Mucosa of rectum (tissue), 2 donors: ENCODE measurements around the gene MLPH.

Experiments
- H3K27ac ChIP-seq, 2 donors: one replicate each; pipeline ENCODE4 v1.7.0; 2013; ENCODE audit warnings: inconsistent platforms in 2 of 2, low read depth in 2 of 2, low read length in 2 of 2
- H3K27me3 ChIP-seq, 2 donors: one replicate each; pipeline ENCODE4 v1.7.0; 2013; ENCODE audit warnings: low read length in 2 of 2; ENCODE audit not compliant: control insufficient read depth in 2 of 2, insufficient read depth in 2 of 2
- H3K36me3 ChIP-seq, 2 donors: one replicate each; pipeline ENCODE4 v1.7.0; 2013; ENCODE audit warnings: low read length in 2 of 2; ENCODE audit not compliant: control insufficient read depth in 2 of 2, insufficient read depth in 2 of 2
- H3K4me1 ChIP-seq, 2 donors: one replicate each; pipeline ENCODE4 v1.7.0; 2013; ENCODE audit warnings: low read length in 2 of 2, mild to moderate bottlenecking in 1 of 2; ENCODE audit not compliant: control insufficient read depth in 2 of 2, insufficient read depth in 2 of 2
- H3K4me3 ChIP-seq, 2 donors: one replicate each; pipeline ENCODE4 v1.7.0; 2013; ENCODE audit warnings: low read length in 2 of 2
- H3K9ac ChIP-seq, 2 donors: one replicate each; pipeline ENCODE4 v1.7.0; 2013; ENCODE audit warnings: low read length in 2 of 2, low read depth in 1 of 2, mild to moderate bottlenecking in 1 of 2
- H3K9me3 ChIP-seq, 2 donors: one replicate each; pipeline ENCODE4 v1.7.0; 2013; ENCODE audit warnings: low read length in 2 of 2; ENCODE audit not compliant: control insufficient read depth in 2 of 2
- donor health status: healthy.
- donor health status: Normal muscosa, but diverticular disease.

The MLPH gene

DNA sequence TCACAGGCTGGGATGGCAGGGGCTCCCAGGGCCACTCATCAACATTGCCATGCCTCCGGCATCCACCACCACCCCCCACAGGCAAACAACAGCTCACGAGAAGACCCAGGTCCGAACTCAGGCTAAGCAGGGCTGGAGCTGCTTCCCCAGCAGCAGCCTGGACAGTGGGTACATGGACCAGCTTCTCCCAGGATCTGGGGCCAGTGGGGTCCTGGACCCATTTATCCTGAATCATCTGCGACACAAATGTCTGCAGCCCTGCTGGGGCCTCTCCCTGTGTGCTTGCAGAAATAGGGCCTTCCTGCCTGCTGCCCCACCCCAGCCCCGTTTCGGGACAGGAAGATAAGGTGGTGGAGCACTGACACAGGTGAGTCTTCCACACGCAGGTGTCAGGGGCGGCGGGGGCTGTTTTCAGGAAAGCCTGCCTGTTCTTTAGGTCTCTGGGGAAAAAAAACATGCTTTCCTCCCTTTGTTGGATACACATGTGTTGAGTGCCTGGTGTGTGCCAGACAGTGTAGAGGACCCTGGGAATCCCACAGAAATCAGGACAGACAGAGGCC lies 83.8 kb downstream of the MLPH start:
- H3K9me3 ChIP-seq: no peaks in the 10 kb centered on the region
- no peak overlapping the region for H3K27ac ChIP-seq
- no peaks in the 10 kb centered on the region for H3K27me3 ChIP-seq
- H3K36me3 ChIP-seq: no peaks in the 10 kb centered on the region
- no peak overlapping the region for H3K4me3 ChIP-seq
- H3K9ac ChIP-seq: no peak overlapping the region
- H3K4me1 ChIP-seq: peaks cover 6 to 11% of the 10 kb centered on the region in 2 donors

DNA sequence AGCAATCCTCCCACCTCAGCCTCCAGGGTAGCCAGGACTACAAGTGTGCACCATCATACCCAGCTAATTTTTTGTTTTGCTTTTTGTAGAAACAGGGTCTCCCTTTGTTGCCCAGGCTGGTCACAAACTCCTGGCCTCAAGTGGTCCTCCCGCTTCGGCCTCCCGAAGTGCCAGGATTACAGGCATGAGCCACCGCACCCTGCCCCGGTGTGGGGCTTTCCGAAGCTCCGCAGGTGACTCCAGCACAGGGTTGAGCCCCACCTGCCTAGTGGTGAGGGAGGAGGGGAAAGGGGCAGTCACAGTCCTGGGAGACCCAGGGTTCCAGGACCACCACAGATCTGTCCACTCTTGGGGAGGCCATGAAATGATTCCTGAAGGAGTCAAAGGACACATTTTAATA lies 84.5 kb downstream of the MLPH start:
- Histone ChIP-seq H3K4me1 (peaks cover 6 to 11% of the 10 kb centered on the region in 2 donors), H3K9ac (no peak overlapping the region), H3K27ac (no peak overlapping the region), H3K4me3 (no peak overlapping the region), H3K27me3 (no peaks in the 10 kb centered on the region), H3K9me3 (no peaks in the 10 kb centered on the region), H3K36me3 (no peaks in the 10 kb centered on the region)

DNA sequence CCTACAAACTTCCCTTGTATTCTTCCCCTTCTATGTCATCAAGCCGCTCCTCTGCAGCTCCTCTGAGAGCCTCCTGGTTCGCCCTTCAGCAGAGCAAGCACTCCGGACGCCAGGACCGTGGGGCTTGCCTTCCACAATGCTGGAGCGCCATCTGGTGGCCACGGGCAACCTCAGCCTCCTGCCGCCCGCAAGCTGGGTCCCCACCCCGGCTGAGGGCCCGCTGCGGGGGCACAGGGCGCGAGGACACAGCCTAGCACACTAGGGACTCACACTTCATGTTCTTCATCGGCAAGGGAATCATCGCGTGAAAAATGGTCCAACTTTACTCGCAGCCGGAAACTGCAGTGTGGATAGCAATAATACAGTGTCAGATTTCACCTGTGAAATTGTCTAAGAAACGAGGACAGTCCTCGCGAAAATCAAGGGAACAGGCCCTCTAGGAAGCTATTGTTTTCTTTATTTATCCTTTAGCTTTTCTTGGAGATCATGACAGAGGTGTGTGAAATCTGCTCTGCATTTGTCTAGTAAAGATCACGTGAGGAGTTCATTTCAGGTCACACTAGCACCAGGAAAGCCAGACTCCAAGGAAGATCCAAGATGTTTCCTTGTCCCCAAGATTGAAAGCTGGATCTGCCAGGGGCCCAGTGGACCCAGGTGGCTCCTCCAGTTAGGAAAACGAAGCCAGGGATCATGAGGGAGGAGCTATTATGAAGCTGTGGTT lies 85.1 kb downstream of the MLPH start:
- Histone ChIP-seq H3K4me3 (peak overlapping the region; percentile 10 to 14), H3K36me3 (peaks cover 0 to 3% of the 10 kb centered on the region in 2 donors), H3K27ac (no peak overlapping the region), H3K27me3 (no peaks in the 10 kb centered on the region), H3K9me3 (no peaks in the 10 kb centered on the region), H3K4me1 (peaks cover 6 to 11% of the 10 kb centered on the region in 2 donors), H3K9ac (no peak overlapping the region)

DNA sequence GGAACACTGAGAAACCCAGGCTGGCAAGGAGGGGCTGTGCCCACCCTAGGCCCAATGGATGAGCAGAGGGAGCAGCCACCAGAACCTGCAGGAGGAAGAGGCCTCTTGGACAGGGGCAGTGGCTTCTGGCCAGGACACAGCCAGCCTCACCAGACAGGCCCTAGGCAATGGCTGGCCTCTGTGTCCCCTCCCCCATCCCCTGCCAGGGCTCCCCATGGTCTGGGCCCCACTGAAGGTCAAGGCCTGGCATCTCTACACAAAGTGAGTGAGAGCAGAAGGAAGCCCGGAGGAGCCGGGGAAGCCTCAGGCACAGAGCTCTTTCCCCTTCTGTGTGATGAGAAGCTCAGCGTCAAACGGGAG lies 85.7 kb downstream of the MLPH start:
- Histone ChIP-seq H3K27ac (no peak overlapping the region), H3K36me3 (peaks cover 0 to 3% of the 10 kb centered on the region in 2 donors), H3K4me3 (no peak overlapping the region), H3K9me3 (no peaks in the 10 kb centered on the region), H3K4me1 (peaks cover 6 to 11% of the 10 kb centered on the region in 2 donors), H3K9ac (no peak overlapping the region), H3K27me3 (no peaks in the 10 kb centered on the region)

DNA sequence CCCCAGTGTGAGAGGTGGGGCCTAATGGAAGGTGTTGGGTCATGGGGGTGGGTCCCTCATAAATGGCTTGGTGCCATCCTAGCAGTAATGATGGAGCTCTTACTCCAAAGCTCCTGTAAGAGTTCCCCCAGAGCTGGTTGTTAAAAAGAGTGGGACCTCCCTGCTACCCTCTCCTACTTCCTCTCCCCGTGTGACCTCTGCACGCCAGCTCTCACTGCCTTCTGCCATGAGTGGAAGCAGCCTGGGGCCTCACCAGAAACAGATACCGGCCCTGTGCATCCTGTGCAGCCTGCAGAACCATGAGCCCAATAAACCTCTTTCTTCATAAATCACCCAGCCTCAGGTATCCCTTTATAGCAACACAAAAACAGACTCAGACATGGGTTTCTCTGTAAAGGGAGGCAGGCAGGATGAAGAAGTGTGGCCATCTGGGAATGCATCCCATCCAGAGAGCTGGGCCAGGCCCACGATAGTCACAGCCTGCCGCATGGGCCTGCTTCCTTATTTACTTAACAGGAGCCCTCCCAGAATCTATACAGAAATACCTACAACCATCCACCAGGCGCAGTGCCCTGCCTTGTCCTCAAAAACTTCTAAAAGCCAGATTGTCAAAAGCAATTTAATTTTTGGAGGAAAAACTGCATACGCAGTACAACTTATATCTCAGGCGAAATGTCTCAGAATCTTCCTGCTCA lies 86.8 kb downstream of the MLPH start:
- no peak overlapping the region for H3K27ac ChIP-seq
- no peaks in the 10 kb centered on the region for H3K9me3 ChIP-seq
- H3K4me1 ChIP-seq: peaks cover 6 to 11% of the 10 kb centered on the region in 2 donors
- H3K9ac ChIP-seq: no peak overlapping the region
- no peaks in the 10 kb centered on the region for H3K27me3 ChIP-seq
- no peak overlapping the region for H3K4me3 ChIP-seq
- peaks cover 0 to 3% of the 10 kb centered on the region in 2 donors for H3K36me3 ChIP-seq

DNA sequence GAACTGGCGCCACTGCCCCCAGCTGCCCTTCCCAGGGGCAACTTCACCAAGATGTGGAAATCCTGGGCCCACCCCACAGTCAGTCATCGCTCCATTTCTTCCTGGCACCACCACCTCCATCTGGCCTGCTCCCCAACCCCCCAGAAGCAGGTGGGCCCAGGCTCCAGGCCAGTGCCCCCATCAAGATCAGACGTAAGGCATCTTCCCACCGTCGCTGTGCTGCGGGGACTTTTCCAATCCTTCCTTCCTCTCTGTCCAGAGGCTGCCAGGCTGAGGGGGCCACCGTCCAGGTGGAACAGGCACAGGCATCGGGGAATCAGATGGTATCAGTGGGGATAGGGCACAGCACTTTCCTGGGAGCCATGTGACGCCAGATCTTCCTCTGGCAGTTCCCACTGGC lies 87.4 kb downstream of the MLPH start:
- Histone ChIP-seq H3K4me3 (no peak overlapping the region), H3K27ac (no peak overlapping the region), H3K27me3 (no peaks in the 10 kb centered on the region), H3K9me3 (no peaks in the 10 kb centered on the region), H3K4me1 (peaks cover 6 to 11% of the 10 kb centered on the region in 2 donors), H3K9ac (no peak overlapping the region), H3K36me3 (peaks cover 0 to 3% of the 10 kb centered on the region in 2 donors)

DNA sequence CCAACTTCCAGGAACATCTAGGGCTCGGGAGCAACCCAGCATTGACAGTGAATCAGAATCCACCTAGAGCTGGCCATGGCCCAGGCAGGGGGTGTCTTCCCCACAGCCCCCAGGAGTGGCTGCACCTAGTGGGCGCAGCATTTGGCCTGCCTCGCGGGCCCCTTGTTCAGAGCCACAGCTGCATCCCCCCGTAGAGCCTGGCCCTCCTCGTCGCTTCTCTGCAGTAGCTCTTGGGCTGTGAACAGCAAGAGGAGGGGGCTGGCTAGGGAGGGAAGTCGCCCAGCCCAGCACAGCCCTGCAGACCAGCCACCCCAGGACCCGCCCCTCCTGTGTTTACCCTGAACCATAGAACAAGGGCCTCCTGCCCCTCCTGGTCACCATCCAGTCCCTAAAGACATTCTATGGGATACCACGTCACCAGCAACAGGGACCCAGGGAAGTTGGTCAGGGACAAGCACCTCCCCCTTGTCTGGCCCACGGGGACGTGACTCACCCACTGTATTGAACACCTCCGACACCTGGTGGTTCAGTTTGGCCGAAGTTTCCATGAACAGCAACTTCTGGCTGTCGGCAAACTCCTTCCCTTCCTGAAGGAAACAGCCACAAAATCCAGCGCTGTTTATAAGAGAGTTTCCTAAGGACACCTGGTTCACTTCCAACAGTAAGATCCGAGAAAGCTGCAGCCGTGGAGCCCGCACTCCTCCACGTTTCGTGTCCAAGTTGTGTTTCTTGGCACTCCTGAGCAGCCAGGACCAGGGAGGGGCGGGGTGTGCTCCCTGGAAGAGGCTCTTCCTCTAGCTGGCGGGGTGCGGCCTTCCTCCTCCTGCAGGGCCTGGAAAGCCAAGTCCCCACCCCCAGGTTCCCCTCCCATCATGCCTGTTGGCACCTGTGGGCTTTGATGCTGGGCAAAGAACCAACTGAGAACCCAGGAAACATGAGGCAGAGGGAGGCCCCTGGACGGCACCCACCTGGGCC lies 88.1 kb downstream of the MLPH start:
- Histone ChIP-seq H3K27ac (no peak overlapping the region), H3K9me3 (no peaks in the 10 kb centered on the region), H3K4me3 (no peak overlapping the region), H3K4me1 (peaks cover 6 to 11% of the 10 kb centered on the region in 2 donors), H3K27me3 (no peaks in the 10 kb centered on the region), H3K36me3 (peaks cover 0 to 3% of the 10 kb centered on the region in 2 donors), H3K9ac (no peak overlapping the region)

DNA sequence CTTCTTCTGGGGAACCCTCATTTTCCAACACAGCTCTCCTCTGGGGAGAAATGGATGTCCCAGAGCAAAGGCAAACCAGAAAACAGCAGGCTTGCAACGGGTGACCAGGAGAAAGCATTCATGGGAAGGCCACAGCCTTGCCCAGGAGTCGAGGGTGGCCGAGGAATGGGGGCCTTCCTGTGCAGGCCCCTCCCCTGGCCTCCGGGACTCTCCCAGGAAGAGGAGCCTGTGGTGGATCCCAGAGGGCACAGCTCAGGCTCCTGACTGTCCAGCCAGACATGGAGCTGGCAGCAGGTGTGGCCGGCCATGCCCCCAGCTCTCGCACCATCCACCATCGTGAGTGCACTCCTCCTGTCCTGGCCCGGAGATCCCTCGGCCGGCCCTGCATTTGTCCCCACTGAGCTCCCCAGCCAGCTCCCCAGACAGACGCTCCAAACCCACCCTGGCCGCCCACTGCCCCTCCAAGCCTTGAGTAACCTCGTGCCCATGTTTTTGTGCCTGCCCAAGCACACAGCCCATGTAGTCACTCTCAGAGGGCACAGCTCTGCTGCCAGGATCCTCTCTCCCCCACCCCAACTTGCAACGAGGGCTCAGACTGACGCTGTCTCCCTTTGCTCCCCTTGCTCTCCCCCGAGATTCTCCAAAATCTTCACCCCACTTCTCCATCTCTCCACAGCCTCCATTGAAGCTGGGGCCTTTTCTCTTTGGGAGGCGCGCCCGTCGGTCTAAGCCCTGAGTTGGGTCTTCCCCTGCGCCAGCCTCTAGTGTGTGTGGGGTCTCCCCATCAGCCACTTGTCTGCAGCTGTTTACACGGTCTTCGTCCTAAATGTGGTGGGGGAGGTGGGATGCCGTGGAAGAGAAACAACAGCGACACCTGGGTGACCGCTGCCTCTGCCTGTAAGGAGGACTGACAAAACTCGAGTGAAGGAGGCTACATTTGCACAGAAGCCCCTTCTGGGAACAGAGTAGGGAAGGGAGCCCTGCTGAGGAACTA lies 89.1 kb downstream of the MLPH start:
- Histone ChIP-seq H3K4me1 (peaks cover 6 to 11% of the 10 kb centered on the region in 2 donors), H3K36me3 (peaks cover 0 to 3% of the 10 kb centered on the region in 2 donors), H3K27me3 (no peaks in the 10 kb centered on the region), H3K4me3 (no peak overlapping the region), H3K9ac (no peak overlapping the region), H3K27ac (no peak overlapping the region), H3K9me3 (no peaks in the 10 kb centered on the region)

DNA sequence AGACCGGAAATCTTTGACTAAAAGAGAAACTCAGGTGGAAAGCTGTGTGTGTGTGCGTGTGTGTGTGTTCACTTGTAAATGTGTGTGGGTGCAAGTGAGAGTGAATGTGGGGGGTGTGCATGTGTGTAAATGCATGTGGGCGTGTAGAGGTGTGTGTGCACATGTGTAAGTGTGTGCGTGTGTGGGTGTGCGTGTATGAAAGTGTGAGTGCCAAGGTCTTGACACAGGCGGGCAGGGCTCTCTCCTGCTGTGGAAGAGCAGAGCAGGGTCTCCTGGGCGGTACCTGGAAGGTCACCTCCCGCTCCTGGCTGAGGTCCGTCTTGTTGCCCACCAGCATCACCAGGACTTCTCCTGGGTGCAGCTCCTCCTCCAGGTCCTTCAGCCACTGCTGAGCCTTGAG lies 89.9 kb downstream of the MLPH start:
- Histone ChIP-seq H3K9me3 (no peaks in the 10 kb centered on the region), H3K36me3 (peaks cover 0 to 3% of the 10 kb centered on the region in 2 donors), H3K9ac (no peak overlapping the region), H3K27me3 (no peaks in the 10 kb centered on the region), H3K27ac (no peak overlapping the region), H3K4me3 (no peak overlapping the region), H3K4me1 (peaks cover 5 to 8% of the 10 kb centered on the region in 2 donors)
